Activated T-cell treated with anti-CD3 and anti-CD28 coated beads for 4 hours (primary cell): ENCODE data around the gene CCDC6.

Source experiments
- DNase-seq: peaks from one replicate; pipeline ENCODE4 v3.0.0-alpha.2; 2020

Gene CCDC6

GRCh38 chr10:59844436-59844835, 61.9 kb downstream of the CCDC6 start:
- no peak for DNase-seq

DNA sequence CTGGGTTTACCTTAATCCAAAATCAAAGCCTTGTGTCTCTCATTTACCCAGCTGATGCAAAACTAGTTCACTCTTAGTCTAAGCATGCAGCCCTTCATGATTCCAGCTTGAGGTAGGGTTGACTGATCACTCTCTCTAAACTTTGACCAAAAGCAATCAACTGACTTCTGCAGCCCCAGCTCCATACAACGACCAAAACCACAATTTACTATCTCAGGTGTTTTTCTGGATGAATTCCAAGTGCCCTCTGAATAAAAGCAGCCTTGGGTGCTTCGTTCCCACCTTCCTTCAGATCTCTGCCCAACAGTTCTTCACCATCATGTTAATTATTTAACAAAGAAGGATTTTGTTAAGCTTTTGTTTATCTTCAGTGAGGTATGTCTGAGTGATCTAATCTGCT, 62.6 kb downstream of the CCDC6 start:
- no peak for DNase-seq

DNA sequence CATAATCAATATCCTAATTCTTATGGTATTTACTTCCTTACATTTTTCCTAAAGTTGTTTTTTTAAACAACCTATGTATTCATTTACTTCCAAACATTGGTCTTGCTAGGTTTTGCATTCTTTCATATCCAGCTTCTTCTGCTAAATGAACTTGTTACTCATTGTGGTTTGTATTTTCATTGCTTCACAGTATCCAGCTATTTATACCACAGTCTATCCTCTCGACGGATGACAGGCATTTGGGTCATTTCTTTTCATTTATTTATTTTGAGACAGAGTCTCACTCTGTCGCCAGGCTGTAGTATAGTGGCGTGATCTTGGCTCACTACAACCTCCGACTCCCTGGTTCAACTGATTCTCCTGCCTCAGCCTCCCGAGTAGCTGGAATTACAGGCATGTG, 66.8 kb downstream of the CCDC6 start:
- DNase-seq, result no peak

- DNase-seq, result no peak
Measured at GRCh38 chr10:59838085-59838789, 68.1 kb downstream of the CCDC6 start.

DNA sequence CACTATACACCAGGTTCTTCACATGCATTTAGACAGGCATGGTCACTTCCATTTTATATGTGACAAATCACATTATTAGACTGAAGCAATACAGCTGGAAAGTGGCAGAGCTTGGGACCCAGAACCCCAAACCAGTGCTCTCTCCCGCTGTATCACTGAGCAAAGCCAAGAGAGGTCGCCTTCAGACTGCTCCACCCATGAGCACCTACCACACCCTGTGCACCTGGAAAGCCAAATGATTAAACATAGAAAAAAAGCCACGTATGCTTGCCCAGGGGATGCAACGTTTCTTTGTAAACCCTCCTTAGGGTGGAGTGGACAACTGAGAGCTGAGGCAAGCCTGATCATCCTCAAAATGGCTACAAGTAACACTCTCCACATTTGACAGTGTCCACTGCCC, 72.5 kb downstream of the CCDC6 start:
- no peak for DNase-seq

- DNase-seq, result no peak
Measured at GRCh38 chr10:59832506-59832905, 73.8 kb downstream of the CCDC6 start.

DNA sequence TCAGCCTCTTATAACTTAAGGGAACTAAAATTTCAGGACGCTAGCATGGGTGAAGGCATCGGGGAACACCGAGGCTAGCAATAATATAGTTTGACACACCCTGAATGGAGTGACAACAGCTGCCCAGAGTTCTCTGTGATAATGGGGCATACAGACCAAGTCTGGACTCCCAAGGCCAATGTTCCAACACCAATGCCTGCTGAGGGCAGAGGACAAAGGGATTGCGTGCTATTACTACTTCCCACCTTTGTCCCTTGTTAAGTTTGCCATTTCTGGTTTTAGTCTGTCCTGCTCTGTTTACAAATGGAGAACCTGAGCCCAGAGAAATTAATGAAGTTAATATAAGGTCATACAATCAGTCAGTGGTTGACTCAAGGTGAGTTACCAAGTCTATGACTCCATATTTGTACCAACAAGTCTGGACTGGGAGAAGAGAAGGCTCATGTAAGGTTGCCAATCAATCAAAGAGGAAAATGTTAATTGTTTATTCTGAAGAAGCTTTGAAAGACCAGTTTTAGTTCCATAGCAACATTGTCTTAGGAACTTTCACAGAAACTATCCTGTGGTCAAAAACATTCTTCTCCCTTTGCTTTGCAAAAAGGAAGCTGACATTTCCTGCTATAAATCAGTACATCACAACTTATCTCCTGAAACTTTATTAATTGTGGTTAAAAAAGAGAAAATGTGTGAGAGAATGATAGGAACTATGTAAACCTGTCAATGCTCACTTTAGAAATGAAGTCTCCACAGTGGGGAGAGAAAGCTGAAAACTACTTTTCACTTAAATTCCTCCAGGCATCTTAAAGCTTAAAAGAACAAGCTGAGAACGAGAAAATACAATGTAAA, 74.5 kb downstream of the CCDC6 start:
- DNase-seq, result no peak

DNA sequence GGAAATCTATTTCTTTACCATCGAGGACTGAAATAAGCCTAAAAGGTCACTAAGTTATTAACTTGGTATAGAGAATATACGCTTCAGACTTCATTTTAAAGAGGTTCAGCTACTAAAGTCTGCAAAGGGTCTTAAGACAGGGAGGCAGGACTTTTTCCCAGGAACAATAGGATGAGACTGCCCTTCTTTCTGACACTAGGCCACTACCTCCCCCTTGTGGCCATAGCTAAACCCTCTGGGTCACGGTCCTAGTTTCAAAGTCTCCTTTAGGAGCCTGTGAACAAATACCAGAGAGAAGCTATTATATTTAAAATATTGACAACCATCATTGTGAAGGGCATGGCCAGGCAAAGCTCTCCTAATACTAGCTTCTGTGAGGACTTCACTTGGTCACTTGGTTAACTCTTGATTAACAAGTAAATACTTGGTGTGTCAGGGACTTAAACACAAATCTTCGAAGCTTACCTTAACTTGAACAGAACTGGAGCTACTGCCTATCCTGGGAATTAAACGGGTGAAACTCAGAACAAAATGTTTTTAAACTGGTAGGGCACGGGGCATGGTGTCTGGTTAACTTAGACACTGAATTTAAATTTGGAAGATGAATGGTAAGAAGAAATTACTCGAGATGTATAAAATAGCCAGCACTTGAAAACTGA, 75.6 kb downstream of the CCDC6 start:
- no peak for DNase-seq

- DNase-seq, result no peak
Measured at GRCh38 chr10:59829601-59830000, 76.8 kb downstream of the CCDC6 start.

DNA sequence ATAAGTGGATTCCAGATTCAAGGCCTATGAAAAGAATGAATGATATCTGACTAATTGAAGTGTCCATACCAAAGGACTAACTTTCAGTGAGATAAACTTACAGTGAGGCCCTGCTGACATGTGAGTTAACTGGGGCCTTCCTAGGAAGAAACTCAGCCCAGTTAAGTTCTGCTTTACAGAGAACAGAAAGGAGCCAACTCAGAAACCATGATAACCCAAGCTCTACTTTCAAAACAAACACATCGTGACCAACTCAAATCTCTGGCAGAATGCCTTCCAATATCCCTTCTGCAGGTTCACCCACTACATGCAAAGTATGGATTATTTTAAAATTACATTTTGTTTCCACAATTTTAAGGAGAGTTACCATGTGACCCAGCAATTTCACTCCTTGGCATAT, 77.3 kb downstream of the CCDC6 start:
- no peak for DNase-seq

DNA sequence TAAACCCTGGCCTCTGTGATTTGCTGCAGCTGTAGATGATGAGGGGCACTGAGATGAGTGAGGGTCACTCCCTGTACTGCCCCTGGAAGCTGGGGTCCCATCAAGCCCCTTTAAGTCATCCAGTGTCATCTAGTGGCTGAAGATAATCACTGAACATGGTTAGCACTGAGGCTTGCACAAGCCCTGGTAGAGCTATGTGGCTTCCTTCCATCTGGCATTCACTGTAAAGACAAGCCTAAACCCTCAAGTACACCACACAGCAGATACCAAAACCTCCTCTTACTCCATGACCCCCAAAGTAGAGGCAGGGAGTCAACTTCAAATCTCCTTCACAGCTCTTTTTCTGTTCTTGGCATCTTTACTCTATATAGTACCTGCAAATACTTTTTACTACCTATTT, 80.4 kb downstream of the CCDC6 start:
- no peak for DNase-seq

DNA sequence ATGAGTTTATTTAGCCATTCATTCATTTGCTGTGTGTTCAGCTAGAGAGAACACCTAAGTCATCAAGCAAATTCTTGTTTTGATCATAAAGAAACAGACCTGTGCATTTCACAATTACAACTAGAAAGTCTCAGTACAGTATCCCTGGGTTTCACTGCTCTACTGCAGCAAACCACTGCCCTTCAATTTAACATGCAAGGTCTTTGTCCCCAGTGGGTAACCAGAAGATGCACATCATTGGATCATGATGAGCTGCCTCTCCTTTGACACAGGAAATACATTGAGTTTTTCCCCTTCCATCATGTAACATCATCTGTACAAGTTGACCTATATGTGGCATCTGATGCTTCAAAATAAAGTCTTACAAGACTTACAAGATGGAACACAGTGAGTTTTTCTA, 82.6 kb downstream of the CCDC6 start:
- DNase-seq, result no peak

- no peak for DNase-seq
Measured at GRCh38 chr10:59823111-59823510, 83.2 kb downstream of the CCDC6 start.

DNA sequence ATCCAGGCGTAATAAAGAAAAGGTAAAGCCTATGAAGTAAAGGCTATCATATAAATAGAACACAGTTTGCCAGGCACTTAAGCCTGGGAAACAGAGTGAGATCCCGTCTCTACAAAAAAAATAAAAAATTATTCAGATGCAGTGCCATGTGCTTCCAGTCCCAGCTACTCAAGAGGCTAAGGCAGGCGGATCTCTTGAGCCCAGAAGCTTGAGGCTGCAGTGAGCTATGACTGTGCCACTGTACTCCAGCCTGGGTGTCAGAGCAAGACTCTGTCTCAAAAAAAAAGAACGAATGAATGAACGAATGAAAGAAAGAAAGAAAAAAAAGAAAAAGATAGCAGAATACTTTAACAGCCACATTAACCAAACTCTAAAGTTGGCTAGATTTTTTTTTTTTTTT, 85.9 kb downstream of the CCDC6 start:
- DNase-seq, result no peak

DNA sequence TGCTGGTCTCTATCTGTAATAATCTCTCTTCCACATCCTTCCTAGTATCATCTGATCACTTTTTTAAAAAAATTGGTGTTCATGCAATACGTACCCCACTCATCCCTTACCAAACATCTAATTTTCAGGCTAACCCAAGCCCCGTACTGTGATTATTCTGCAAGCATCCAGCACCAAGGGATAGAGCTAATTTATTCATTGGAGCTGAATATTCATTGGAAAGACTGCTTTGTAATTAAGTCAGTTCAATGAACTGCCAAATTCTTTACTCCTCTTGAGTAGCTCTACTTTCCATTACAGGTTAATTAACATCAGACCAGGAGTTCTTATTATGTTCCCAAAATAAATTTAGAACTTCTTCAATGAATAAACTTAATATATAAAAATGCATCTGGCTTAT, 86.7 kb downstream of the CCDC6 start:
- no peak for DNase-seq

- DNase-seq, result no peak
Measured at GRCh38 chr10:59819265-59819664, 87.1 kb downstream of the CCDC6 start.

GRCh38 chr10:59817773-59818172, 88.6 kb downstream of the CCDC6 start:
- DNase-seq, result no peak

DNA sequence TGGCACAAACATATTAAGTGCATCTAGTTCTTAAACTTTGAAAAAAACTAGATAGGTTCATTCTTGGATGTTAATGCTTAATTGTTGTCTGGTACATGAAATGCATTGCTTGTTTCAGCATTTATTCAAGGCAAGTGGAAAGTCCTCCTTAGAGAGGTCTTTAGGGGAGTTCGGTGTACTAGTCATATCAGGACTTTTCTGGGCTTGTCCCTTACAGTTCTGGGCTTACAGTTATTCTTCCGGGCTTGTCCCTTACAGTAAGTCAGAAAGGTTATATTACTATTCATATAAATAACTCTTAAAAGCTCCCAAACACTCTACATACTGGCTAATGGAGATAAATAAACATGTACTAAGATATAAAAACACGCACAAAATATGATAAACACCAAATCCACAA, 91.5 kb downstream of the CCDC6 start:
- DNase-seq, result no peak

- DNase-seq, result no peak
Measured at GRCh38 chr10:59812519-59813122, 93.7 kb downstream of the CCDC6 start.

DNA sequence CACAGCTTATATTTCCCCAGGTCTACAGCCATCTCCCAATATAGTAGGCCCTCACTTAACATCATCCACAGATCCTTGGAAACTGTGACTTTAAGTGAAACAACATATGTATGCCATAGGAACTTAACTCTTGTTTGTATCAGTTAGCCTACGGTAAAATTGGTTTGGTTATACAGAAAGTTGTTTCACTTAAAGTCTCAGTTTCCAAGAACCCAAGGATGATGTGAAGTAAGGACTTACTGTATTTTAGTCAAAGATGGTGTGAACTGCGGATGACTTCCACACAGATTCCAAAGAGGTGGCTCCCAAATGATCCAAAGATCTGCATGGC, 96.7 kb downstream of the CCDC6 start:
- DNase-seq, result no peak

- peak; percentile 33 for DNase-seq
Measured at GRCh38 chr10:59808896-59809643, 97.3 kb downstream of the CCDC6 start.

DNA sequence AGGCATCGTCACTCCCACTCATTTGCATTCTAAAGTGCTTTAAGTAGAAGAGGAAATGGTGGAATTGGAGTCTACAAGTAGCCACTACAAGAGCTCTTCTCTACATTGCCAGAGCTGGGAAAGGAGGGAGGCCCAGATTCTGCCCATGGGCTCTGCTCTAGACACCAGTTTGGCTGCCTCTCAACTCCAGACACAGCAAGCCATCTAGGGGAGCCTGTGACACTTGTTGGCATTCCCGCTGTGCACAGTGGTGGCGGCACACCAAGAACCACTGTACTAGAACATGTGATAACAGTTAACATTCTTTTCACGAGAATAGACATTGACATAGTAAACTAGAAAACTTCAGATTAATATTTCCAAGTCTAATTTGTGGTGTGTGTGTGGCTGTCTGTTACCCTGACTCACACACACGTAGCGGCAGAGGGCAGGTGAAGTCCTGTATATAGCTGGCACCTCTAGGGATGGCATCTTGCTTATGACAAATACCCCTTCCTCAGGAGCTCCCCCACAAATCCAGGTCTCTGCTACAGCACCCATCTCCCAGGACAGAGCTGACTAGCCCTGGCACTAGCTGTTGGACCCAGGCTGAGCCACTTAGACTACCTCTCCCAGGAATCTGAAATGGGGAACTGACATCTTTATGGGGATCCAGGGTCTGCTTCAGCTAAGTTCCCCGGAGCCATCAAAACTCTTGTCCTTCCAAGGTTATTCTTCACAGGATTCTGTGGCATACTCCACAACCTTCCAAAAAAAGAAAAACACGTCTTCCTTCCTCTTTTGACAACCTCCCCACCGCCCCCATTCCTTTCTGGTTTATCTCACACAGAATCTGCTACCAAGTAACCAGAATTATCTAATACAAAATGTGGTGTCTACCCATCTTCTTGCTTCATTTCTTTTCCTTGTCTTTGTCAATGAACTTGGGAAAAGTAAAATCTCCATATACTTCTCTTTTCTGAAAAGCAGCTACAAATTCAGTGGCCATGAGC, 98.4 kb downstream of the CCDC6 start:
- no peak for DNase-seq
